Neural cell (in vitro differentiated cells): ENCODE data around the gene S100A8. TPM values are rescaled to one million over a fixed set of nuclear protein-coding genes. Genes with fewer than 3 reads are reported as not detected.

ENCODE experiments used
- H2AFZ ChIP-seq: fragments of 200-600, 300-800 bp; sonication (generic), shearing (Covaris generic); 2 replicates; pipeline ENCODE4 v1.6.0; 2014; ENCODE audit warnings: low read depth, mild to moderate bottlenecking, antibody characterized with exemption, low read length, moderate library complexity
- H3F3A ChIP-seq: fragments of 200-600 bp; shearing (Covaris generic); 2 replicates; pipeline ENCODE4 v1.6.1; 2016; ENCODE audit warnings: mild to moderate bottlenecking, moderate library complexity, mixed read lengths, antibody characterized with exemption, low read length; ENCODE audit not compliant: insufficient read depth, poor library complexity, severe bottlenecking
- H3K27ac ChIP-seq: fragments of 200-600, 300-800 bp; sonication (generic), shearing (Covaris generic); 2 replicates; pipeline ENCODE4 v1.5.1; 2014; ENCODE audit warnings: mild to moderate bottlenecking, low read length, moderate library complexity
- H3K27me3 ChIP-seq: fragments of 300-800, 200-600 bp; sonication (generic), shearing (Covaris generic); 2 replicates; pipeline ENCODE4 v1.6.0; 2014; ENCODE audit warnings: mild to moderate bottlenecking, low read depth, low read length, moderate library complexity; ENCODE audit not compliant: insufficient read depth
- H3K36me3 ChIP-seq: fragments of 300-800, 200-600 bp; sonication (generic), shearing (Covaris generic); 2 replicates; pipeline ENCODE4 v1.5.1; 2014; ENCODE audit warnings: mild to moderate bottlenecking, antibody characterized with exemption, low read length, moderate library complexity; ENCODE audit not compliant: insufficient read depth
- H3K4me2 ChIP-seq: fragments of 300-800, 200-600 bp; sonication (generic), shearing (Covaris generic); 2 replicates; pipeline ENCODE4 v1.6.0; 2014; ENCODE audit warnings: mild to moderate bottlenecking, low read length
- H3K4me3 ChIP-seq: fragments of 300-800, 200-600 bp; sonication (generic), shearing (Covaris generic); 2 replicates; pipeline ENCODE4 v1.5.1; 2014; ENCODE audit warnings: mild to moderate bottlenecking, low read length, moderate library complexity
- H3K79me2 ChIP-seq: fragments of 200-600 bp; shearing (Covaris generic); replicated peaks from 2 replicates; pipeline ENCODE4 v1.6.0; 2014; ENCODE audit warnings: mild to moderate bottlenecking, low read length, moderate library complexity; ENCODE audit not compliant: insufficient read depth
- H3K9ac ChIP-seq: fragments of 300-800, 200-600 bp; sonication (generic), shearing (Covaris generic); 2 replicates; pipeline ENCODE4 v1.6.1; 2016; ENCODE audit warnings: mild to moderate bottlenecking, low read length, mixed read lengths
- H3K9me2 ChIP-seq: fragments of 200-600 bp; shearing (Covaris generic); 2 replicates; pipeline ENCODE4 v1.6.1; 2016; ENCODE audit warnings: mild to moderate bottlenecking, low read length, mixed read lengths; ENCODE audit not compliant: insufficient read depth
- H3K9me3 ChIP-seq: fragments of 200-600, 300-800 bp; sonication (generic), shearing (Covaris generic); 2 replicates; pipeline ENCODE4 v1.6.1; 2016; ENCODE audit warnings: mild to moderate bottlenecking, mixed run types, low read length, moderate library complexity, mixed read lengths
- H4K20me1 ChIP-seq: fragments of 200-600 bp; shearing (Covaris generic); 2 replicates; pipeline ENCODE4 v1.6.1; 2016; ENCODE audit warnings: mild to moderate bottlenecking, mixed run types; ENCODE audit not compliant: insufficient read depth
- EP300 ChIP-seq: fragments of 450-650 bp; conservative IDR thresholded peaks from 2 replicates; pipeline ENCODE4 v1.6.1; 2014; ENCODE audit warnings: antibody characterized with exemption, mild to moderate bottlenecking, moderate library complexity; ENCODE audit not compliant: poor library complexity, severe bottlenecking
- EZH2 ChIP-seq: fragments of 200-600, 300-800 bp; shearing (Covaris generic), sonication (generic); IDR thresholded peaks from 2 replicates; pipeline ENCODE4 v1.6.1; 2014; ENCODE audit warnings: antibody characterized with exemption, low read length, borderline replicate concordance, mild to moderate bottlenecking; ENCODE audit not compliant: insufficient read depth, poor library complexity, severe bottlenecking
- MXI1 ChIP-seq: fragments of 450-650 bp; conservative IDR thresholded peaks from 2 replicates; pipeline ENCODE4 v1.6.1; 2014; ENCODE audit warnings: antibody characterized with exemption, mild to moderate bottlenecking; ENCODE audit not compliant: poor library complexity, severe bottlenecking
- RAD21 ChIP-seq: fragments of 450-650 bp; conservative IDR thresholded peaks from 2 replicates; pipeline ENCODE4 v1.6.1; 2014; ENCODE audit warnings: antibody characterized with exemption, mild to moderate bottlenecking, moderate library complexity
- SMC3 ChIP-seq: fragments of 450-650 bp; conservative IDR thresholded peaks from 2 replicates; pipeline ENCODE4 v1.6.1; 2014; ENCODE audit warnings: antibody characterized with exemption, mild to moderate bottlenecking, moderate library complexity; ENCODE audit not compliant: poor library complexity
- TAF1 ChIP-seq: IDR thresholded peaks from 2 replicates; pipeline ENCODE4 v1.6.1; 2012; ENCODE audit warnings: low read depth
- polyA plus RNA-seq: library from polyadenylated mRNA; depleted of rRNA; stranded (reverse); fragments of >200 nt; gene quantifications from 2 replicates; pipeline ENCODE4 v1.2.3, GENCODE V29; 2014
- TF ChIP-seq, protein P1 (sequence below): IDR thresholded peaks from 2 replicates; pipeline ENCODE4 v1.6.1; 2012; ENCODE audit warnings: borderline replicate concordance
- TF ChIP-seq, protein P2 (sequence below): fragments of 450-650 bp; IDR thresholded peaks from 2 replicates; pipeline ENCODE4 v1.5.1; 2014; ENCODE audit warnings: antibody characterized with exemption, mild to moderate bottlenecking, moderate library complexity; ENCODE audit not compliant: poor library complexity, severe bottlenecking

S100A8 gene
- polyA plus RNA-seq, 1 donor from 2014 or later, result not detected

DNA sequence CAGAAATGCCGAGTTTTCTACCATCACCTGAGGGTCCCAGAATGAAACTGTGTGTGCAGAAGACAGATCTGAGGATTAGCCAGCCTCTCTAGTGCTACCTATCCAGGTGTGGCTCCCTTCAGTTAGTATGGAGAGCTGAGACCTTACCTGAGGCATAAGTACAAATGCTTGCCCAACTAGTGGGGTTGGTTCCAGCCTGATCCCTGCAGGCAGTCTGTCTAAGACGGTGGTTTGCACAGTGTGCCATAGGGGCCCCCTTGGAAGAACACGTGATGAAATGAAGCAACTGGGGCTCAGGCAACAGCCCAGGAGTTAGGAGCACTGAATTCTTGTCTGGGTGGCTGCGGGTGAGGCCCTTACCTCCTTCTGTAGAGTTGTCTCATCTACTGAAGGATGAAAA lies 41.1 kb upstream of the S100A8 start:
- H3K27me3 ChIP-seq, result no peaks in the 10 kb centered on the region
- no peaks in the 10 kb centered on the region for H3F3A ChIP-seq
- TF ChIP-seq, protein P1, sequence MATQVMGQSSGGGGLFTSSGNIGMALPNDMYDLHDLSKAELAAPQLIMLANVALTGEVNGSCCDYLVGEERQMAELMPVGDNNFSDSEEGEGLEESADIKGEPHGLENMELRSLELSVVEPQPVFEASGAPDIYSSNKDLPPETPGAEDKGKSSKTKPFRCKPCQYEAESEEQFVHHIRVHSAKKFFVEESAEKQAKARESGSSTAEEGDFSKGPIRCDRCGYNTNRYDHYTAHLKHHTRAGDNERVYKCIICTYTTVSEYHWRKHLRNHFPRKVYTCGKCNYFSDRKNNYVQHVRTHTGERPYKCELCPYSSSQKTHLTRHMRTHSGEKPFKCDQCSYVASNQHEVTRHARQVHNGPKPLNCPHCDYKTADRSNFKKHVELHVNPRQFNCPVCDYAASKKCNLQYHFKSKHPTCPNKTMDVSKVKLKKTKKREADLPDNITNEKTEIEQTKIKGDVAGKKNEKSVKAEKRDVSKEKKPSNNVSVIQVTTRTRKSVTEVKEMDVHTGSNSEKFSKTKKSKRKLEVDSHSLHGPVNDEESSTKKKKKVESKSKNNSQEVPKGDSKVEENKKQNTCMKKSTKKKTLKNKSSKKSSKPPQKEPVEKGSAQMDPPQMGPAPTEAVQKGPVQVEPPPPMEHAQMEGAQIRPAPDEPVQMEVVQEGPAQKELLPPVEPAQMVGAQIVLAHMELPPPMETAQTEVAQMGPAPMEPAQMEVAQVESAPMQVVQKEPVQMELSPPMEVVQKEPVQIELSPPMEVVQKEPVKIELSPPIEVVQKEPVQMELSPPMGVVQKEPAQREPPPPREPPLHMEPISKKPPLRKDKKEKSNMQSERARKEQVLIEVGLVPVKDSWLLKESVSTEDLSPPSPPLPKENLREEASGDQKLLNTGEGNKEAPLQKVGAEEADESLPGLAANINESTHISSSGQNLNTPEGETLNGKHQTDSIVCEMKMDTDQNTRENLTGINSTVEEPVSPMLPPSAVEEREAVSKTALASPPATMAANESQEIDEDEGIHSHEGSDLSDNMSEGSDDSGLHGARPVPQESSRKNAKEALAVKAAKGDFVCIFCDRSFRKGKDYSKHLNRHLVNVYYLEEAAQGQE, result no peak
- TF ChIP-seq SMC3, result no peak
- no peak for TF ChIP-seq EP300
- no peak for TF ChIP-seq TAF1
- TF ChIP-seq RAD21, result no peak
- TF ChIP-seq, protein P2, sequence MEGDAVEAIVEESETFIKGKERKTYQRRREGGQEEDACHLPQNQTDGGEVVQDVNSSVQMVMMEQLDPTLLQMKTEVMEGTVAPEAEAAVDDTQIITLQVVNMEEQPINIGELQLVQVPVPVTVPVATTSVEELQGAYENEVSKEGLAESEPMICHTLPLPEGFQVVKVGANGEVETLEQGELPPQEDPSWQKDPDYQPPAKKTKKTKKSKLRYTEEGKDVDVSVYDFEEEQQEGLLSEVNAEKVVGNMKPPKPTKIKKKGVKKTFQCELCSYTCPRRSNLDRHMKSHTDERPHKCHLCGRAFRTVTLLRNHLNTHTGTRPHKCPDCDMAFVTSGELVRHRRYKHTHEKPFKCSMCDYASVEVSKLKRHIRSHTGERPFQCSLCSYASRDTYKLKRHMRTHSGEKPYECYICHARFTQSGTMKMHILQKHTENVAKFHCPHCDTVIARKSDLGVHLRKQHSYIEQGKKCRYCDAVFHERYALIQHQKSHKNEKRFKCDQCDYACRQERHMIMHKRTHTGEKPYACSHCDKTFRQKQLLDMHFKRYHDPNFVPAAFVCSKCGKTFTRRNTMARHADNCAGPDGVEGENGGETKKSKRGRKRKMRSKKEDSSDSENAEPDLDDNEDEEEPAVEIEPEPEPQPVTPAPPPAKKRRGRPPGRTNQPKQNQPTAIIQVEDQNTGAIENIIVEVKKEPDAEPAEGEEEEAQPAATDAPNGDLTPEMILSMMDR, result no peak
- no peak overlapping the region for H3K4me2 ChIP-seq
- no peaks in the 10 kb centered on the region for H3K79me2 ChIP-seq
- H3K4me3 ChIP-seq, result no peak overlapping the region
- H3K9me3 ChIP-seq, result no peaks in the 10 kb centered on the region
- H3K27ac ChIP-seq, result no peak overlapping the region
- H3K9me2 ChIP-seq, result no peaks in the 10 kb centered on the region
- no peak overlapping the region for H3K9ac ChIP-seq
- H3K36me3 ChIP-seq, result no peaks in the 10 kb centered on the region
- H2AFZ ChIP-seq, result no peak overlapping the region
- no peaks in the 10 kb centered on the region for H4K20me1 ChIP-seq

DNA sequence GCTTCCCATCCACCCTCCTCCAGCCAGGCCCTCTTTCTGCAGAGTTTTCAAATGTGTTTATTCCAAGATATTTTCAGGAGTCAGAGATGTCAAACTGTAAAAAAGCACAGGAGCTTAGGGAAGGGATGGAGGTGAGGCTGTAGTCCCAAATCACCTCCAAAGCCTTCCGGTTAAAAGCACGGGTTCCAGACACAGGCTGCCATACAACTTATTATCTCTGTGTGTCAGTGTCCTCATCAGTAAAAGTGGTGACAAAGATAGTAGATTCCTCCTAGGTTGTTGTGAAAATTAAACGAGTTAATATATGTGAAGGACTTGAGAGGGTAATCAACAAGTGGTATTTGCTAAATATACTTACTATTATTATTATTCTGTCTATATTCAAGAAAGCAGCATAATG lies 40.6 kb upstream of the S100A8 start:
- Histone ChIP-seq H4K20me1 (no peaks in the 10 kb centered on the region), H3K27me3 (no peaks in the 10 kb centered on the region), H3K9me2 (no peaks in the 10 kb centered on the region), H3K36me3 (no peaks in the 10 kb centered on the region), H3K27ac (no peak overlapping the region), H3K79me2 (no peaks in the 10 kb centered on the region), H3K4me2 (no peak overlapping the region), H3F3A (no peaks in the 10 kb centered on the region), H2AFZ (no peak overlapping the region), H3K9me3 (no peaks in the 10 kb centered on the region), H3K4me3 (no peak overlapping the region), H3K9ac (no peak overlapping the region)
- TF ChIP-seq TAF1 (no peak), RAD21 (no peak), EP300 (no peak), MXI1 (no peak), EZH2 (no peak), SMC3 (no peak)
- TF ChIP-seq, protein P1, result no peak
- TF ChIP-seq, protein P2, result no peak
